Stimulated activated CD8-positive, alpha-beta memory T cell treated with anti-CD3 and anti-CD28 coated beads, Interleukin-2, amount 100 ng/mL, for 48 hours (primary cell): ENCODE measurements around the gene ZNF646.
A peak's percentile ranks its signal among the peaks of the same experiment; 100 is the strongest.

Experiments
- DNase-seq, 2 donors: peaks; one replicate each; pipeline ENCODE4 v3.0.0-alpha.2; 2020; ENCODE audit warnings: low read depth in 2 of 2

Gene ZNF646

GRCh38 chr16:31108035-31108793, 34.0 kb downstream of the ZNF646 start, which contains the start of gene BCKDK:
Gene BCKDK (plus strand): TSS chr16:31108386. CDS start chr16:31109224, 838 bp downstream.
- DNase-seq, result peak; percentile 79

GRCh38 chr16:31108794-31109558, 34.8 kb downstream of the ZNF646 start:
- no peak for DNase-seq

- DNase-seq, result no peak
Observed at GRCh38 chr16:31109622-31110021, 35.4 kb downstream of the ZNF646 start.

GRCh38 chr16:31110106-31111034, 36.1 kb downstream of the ZNF646 start:
- DNase-seq, result no peak

- DNase-seq, result no peak
Observed at GRCh38 chr16:31111881-31112466, 37.8 kb downstream of the ZNF646 start.

- DNase-seq, result no peak
Observed at GRCh38 chr16:31112711-31113110, 38.5 kb downstream of the ZNF646 start.

- DNase-seq, result no peak
Observed at GRCh38 chr16:31113121-31114120, 39.2 kb downstream of the ZNF646 start.

GRCh38 chr16:31114468-31114867, 40.2 kb downstream of the ZNF646 start:
- no peak for DNase-seq

GRCh38 chr16:31117384-31118222, 43.4 kb downstream of the ZNF646 start, which contains the start of gene KAT8:
Gene KAT8 (plus strand): TSS chr16:31117664. CDS start chr16:31117682, 18 bp downstream.
- peak; percentile 96 to 97 for DNase-seq

- DNase-seq, result no peak
Observed at GRCh38 chr16:31118223-31119155, 44.3 kb downstream of the ZNF646 start.

GRCh38 chr16:31120129-31120528, 45.9 kb downstream of the ZNF646 start:
- no peak for DNase-seq

GRCh38 chr16:31125844-31126243, 51.6 kb downstream of the ZNF646 start:
- DNase-seq, result no peak

GRCh38 chr16:31127182-31127581, 53.0 kb downstream of the ZNF646 start:
- DNase-seq, result no peak

GRCh38 chr16:31128711-31129567, 54.7 kb downstream of the ZNF646 start:
- DNase-seq, result no peak

- no peak for DNase-seq
Observed at GRCh38 chr16:31129568-31130335, 55.5 kb downstream of the ZNF646 start.

- DNase-seq, result no peak
Observed at GRCh38 chr16:31130336-31130891, 56.2 kb downstream of the ZNF646 start.
